DMS79 treated with DMSO at 0.1 percent for 48 hours (cell line): ENCODE measurements around the gene BPHL.
A peak's percentile ranks its signal among the peaks of the same experiment; 100 is the strongest.
"Not testable (repeated sequence)": the region's sequence is repeated elsewhere in the genome, so short reads cannot be mapped to it uniquely, and the experiment has no call there.

ENCODE experiments used
- DNase-seq: peaks from one replicate; lab custom pipeline; 2025; lab: John Stamatoyannopoulos, UW

Gene BPHL

DNA sequence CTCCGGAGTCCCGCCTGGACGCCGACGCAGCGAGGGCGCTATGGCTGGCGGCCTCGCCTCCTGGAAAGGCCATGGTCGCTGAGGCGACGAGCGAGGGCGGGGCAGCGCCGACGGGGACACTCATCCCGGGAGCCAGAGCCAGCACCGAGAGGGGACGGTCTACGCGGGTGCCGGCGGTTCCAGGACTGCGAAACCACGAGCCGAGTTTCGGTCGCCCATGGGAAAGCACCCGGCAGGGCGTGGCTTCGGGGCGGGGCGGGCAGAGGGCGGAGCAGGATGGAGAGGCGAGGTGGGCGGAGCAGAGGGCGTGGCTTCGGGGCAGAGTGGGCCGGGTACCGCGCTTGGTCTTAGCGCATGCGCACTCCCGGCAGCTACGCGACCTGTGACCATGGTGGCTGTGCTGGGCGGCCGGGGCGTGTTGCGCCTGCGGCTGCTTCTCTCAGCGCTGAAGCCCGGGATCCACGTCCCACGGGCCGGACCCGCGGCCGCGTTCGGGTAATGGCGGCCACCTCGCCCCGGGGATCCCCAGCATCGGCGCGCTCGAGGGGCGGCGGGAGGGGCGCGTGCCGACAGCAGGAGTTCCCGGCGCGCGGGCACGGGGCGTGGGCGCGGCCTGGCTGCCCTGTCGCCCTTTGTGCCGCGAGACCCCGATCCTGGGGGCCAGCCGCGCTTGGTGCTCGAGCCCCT lies at the start of gene BPHL:
Gene BPHL (plus strand): TSS at position 359 of the 687 bp plus-strand sequence. CDS start 30 bp downstream, at position 389.
- peak; percentile 71 for DNase-seq

DNA sequence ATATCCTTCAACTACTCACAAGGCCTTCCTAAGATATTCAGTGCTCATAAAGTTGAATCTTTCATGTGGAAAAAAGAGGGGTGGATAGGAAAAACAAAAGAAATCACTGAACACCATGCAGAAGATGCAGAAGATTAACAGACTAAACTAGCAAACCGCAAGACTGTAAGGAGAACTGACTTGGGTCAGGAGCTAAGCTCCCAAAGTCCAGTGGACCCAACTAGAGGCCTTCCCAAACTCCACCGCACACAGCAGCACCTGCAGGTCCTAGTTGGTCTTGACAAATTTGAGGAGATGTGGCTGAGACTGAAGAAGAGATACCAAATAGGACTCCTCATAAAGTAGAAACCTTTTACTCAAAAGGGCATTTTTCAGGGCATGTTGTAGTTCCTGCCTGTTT lies 46.9 kb upstream of the BPHL start:
- no peak for DNase-seq

- DNase-seq, result no peak
These were observed 45.7 kb upstream of the BPHL start for GRCh38 chr6:3072798-3073197.

DNA sequence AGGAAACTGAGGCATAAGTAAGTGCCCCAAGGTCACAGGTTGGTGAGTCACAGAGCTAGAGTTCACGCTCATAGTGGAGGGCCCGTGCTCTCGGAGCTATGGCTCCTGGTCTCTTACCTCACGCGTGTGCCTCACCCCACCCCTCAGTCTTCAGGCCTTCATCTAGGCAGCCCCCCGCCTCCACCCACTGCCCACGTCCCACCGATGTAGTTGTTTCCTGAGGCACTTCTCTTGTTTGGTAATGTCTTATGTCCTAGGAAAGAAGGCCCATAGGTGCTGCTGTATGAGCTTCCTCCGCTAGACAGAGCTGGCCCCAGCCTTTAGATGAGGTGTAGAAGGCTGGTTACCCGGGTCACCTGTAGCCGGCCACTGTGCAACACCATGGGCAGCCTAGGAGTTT lies 45.1 kb upstream of the BPHL start:
- DNase-seq, result no peak

GRCh38 chr6:3075772-3076113 lies 42.8 kb upstream of the BPHL start:
- no peak for DNase-seq

DNA sequence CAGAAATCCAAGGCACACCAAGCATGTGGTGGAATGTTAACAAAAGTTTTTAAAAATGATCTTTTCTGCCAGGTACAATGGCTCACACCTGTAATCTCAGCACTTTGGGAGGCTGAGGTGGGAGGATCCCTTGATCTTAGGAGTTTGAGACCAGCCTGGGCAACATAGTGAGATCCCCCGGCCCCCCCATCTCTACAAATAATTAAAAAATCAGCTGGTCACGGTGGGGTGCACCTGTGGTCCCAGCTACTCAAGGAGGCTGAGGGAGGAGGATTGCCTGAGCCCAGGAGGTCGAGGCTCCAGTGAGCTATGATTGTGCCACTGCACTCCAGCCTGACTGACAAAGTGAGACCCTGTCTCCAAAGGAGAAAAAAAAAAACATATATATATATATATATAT lies 42.2 kb upstream of the BPHL start:
- DNase-seq, result no peak

DNA sequence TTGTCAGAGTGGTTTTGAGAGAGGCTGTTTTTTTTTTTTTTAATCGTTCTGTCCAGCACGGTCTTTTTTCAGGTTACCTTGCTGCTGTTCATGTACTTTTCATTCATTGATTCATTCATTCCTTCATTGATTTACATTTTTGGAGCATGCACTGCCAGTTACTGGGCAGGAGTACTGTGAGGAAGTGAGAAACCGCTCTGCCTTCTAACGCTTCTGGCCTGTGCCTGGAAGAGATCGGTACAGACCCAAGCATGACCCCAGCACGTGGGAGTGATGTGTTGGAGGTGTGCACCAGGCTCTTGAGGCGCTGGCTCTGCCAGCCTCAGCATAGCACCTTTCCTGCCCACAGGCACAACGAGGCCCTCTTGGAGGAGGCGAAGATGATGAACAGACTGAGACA lies 41.1 kb upstream of the BPHL start:
- DNase-seq, result no peak

- not testable (repeated sequence) for DNase-seq
These were observed 39.6 kb upstream of the BPHL start for GRCh38 chr6:3078952-3079351.

DNA sequence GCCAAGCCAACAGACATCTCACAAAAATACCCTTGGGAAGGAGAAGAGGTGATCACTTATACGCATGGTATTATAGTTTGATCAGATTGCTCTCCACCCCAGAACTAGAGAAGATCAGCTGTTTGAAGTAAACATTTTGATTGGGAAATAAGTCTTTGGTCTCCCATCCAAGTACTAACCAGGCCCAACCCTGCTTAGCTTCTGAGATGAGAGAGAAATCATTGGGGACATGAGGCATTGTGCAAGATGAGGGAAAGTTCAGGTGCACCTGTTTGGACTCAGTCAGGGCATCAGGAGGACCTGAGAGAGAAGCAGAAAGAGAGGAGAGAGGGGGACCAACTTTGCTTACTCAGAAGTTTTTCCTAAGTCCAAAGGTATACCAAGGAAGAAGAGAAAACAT lies 38.8 kb upstream of the BPHL start:
- no peak for DNase-seq

- no peak for DNase-seq
These were observed 36.6 kb upstream of the BPHL start for GRCh38 chr6:3081960-3082359.

DNA sequence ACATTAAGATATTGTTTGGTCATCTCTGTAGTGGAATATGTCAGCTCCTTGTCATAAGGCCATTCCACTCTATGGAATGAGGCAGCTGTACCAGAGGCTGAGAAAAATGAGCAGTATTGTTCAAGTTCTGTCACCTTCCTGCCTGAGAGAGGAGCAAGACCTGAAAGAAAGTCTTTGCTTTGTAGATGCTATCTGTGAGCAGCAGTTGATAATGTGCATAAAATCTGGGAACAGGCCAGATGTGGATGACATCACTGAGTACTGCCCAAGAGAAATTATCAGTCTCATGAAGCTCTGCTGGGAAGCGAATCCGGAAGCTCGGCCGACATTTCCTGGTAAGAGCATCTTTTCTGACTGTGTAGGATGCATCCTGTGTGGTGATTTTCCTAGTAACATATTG lies 33.4 kb upstream of the BPHL start:
- no peak for DNase-seq

GRCh38 chr6:3086282-3086946 lies 32.1 kb upstream of the BPHL start:
- no peak for DNase-seq

DNA sequence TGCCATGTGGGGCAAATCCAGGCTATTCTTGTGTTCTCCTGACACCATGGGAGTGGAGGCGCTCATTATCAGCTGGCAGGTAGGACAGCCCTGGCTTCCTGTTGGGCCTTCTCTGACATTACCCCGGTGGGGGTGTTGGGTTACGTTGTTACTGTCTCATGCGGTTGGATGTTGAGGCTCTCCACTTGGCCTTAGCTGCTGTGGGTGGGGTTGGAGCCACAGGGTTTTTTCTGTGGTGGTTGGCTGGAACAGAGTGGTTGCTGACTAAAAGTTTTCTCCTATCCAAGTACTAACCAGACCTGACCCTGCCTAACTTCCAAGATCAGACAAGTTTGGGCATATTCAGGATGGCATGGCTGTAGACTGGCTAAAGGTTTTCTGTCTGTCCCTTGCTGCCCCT lies 30.1 kb upstream of the BPHL start:
- no peak for DNase-seq

DNA sequence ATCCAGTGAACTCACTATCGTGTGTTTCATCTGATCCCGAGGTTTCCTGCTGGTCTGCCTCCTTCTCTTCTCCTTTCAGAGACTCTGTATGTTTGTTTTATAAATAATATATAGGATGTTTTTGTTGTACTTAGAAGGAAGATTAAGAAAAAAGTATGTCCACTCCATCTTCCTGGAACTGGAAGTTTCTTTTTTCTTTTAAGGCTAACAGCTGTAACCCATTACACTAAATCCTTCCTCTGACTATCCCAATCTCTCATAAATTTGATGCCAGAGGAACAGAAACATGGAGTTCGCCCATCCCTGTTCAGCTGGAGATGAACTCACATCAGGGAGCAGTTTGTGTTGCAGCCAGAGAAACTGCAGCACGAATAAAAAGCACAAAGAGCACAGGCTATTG lies 29.5 kb upstream of the BPHL start:
- DNase-seq, result no peak

- no peak for DNase-seq
These were observed 28.5 kb upstream of the BPHL start for GRCh38 chr6:3090013-3090412.

DNA sequence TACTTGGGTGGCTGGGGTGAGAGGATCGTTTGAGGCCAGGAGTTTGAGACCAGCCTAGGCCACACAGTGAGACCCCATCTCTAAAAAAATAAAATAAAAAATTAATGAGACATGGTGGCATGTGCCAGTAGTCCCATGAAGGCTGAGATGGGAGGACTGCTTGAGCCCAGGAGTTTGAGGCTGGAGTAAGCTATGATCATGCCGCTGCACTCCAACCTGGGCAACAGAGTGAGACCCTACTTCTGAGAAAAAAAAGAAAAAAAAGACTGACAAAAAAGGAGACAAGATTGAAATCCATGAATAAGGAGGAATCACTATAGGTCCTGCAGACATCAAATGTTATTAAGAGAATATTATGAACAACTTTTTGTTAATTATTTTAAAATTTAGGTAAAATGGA lies 23.7 kb upstream of the BPHL start:
- no peak for DNase-seq

DNA sequence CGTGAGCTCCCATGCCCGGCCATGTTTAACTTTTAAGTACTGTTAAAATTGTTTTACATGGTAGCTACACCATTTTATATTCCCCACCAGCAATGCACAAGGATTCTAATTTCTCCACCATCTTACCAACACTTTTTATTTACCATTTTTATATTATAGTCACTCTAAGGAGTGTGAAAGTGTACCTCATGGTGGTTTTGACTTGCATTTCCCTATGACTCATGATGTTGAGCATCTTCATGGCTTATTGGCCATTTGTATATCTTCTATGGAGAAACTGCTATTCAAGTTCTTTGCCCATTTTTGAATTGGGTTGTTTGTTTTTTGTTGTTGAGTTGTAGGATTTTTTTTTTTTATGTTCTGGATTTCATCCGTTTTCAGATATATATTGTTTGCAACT lies 15.6 kb upstream of the BPHL start:
- DNase-seq, result no peak

DNA sequence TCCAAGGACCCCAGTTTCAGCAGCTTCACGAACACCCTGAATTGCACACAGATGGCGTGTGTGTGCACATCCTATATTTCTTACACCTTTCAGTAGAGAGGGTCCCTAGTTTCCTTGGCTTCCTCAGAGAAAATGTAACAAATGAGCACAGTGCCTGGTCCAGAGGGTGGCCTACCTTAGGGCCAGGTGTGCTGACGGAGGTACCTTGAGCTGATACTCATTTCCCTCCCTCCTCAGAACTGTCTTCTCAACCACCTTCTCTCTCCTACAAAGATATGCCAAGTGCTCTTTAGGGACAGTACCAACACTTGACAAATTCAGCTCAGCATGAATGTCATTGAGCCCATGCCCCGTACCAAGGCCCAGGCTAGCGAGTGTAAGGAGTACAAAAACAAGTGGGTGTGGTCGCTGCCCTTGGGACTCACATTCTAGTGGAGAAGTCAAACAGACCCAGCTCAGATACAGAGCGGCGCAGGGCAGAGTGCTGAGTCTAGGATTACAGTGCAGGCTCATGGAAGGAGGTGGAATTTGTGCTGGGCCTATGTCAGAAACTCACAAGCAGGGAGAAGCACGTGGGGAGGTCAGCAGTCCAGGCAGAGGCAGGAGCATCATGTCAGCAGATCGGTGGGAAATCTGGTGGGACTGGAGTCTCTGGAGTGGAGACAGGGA lies 9.6 kb upstream of the BPHL start:
- DNase-seq, result no peak

DNA sequence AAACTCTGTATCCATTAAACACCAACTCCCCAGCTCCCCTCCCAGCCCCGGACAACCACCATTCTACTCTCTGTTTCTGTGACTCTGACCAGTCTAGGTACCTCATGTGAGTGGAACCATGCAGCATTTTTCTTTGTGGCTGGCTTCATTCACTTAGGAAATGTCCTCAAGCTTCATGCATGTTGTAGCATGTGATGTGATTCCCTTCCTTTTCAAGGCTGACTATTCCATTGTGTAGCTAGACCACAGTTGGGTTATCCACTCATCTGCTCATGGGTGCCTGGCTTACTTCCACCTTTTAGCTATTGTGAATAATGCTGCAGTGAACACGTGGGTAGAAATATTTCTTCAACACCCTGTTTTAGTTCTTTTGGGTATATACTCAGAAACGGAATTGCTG lies 8.8 kb upstream of the BPHL start:
- no peak for DNase-seq

- DNase-seq, result no peak
These were observed 4.1 kb upstream of the BPHL start for GRCh38 chr6:3114377-3114776.

DNA sequence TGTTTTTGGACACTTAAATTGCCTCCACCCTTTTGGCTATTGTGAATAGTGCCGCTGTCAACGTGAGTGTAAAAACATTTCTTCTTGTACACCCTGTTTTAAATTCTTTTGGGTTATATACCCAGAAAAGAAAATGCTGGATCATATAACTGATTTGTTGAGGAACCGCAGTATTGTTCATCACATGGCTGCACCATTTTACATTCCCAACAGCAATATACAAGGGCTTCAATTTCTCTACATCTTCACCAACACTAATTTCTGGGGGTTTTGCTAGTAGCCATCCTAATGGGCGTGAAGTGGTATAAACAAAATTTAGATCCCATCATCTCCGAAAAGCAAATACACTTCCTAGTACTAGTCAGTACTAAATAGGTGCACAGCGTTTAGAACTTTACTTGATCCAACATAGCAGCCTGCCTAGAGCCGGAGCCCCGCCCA lies 579 bp upstream of the BPHL start:
- DNase-seq, result no peak

DNA sequence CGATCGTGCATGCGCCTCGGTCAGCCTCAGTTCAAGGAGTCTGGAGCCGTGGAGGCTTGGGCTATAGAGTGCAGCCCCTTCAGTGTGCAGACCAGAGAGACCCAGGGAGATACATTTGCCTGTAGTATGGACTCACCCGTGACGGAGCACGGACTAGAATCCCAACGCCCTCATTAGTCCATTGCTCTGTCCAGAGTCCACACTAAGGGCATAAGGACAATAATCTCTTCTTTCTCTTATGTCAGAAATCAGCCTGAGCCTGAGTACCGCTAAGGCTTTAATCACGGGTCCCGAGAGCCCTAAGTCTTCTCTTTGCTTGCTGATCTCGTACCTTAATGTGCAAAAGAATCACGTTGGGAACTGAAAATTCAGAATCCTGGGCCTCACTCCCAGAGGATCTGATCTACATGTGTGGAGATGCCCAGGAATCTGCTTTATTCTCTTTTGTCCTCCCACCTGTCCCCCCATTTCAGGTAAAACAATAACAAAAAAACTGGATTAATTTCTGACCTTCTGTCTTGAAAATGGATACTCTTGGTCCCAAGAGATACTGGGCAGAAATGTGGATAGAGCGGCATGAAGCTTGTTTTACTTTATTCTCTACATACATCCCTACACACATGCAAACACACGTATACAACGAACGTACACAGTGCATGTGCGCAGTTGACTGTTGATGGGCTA lies 671 bp downstream of the BPHL start:
- peak; percentile 32 for DNase-seq

GRCh38 chr6:3120765-3121089 lies 2.2 kb downstream of the BPHL start:
- no peak for DNase-seq
